Measurements from ENCODE around the gene MRM1.

Gene MRM1

DNA sequence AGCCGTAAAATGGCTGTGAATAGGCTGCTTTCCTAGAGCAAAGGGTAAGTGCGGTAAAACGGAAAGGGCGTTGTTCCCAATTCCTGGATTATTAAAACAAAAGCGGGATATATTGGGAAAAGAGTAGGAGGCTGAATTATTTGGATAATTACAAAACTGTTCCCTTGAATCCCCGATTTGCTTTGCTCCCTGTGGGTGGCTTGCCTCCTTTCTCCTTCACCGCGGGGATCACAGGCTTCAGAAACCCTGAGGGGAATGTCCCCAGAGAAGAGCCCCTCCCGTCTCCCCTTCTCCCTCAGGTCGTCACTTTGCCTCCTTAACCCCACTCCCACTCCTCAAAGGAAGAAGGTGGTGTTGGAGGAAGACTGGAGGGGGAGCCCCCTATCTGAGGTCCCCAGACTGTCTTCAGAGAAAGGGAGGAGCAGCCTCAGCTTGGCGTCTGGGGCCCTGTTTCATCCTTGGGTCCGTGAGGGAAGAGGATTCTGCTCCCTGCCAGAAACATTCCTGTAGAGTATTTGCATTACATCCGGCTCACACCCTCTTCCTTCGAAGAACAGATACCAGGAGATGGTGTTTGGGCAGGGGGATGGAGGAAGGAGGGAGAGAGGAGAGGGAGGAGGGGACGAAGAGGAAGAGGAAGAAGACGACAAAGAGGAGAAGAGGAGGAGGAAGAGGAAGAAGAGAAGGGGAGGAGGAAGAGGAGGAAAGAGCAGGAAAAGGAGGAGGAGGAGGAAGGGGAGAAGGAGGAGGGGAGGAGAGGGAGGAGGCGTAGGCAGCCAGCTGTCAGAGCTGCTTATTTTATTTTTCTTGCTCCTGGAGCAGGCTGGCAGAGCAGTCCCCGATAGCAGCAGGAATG lies 31.8 kb downstream of the MRM1 start:
- no peak for DNase-seq

DNA sequence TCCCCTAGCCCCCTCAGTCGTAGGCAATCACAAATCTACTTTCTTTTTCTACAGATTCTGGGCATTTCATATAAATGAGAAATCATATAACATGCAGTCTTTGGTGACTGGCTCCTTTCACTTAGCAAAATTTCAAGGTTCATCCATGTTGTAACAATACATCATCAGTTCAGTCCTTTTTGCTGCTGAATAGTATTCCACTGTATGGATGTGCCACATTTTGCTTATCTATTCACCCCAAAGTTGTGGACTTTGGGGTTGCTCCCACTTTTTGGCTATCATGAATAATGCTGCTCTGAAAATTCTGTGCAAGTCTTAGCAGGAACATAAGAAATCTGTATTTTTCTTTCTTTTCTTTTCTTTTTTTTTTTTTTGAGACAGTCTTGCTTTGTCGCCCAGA lies 39.0 kb downstream of the MRM1 start:
- DNase-seq: no peak

DNA sequence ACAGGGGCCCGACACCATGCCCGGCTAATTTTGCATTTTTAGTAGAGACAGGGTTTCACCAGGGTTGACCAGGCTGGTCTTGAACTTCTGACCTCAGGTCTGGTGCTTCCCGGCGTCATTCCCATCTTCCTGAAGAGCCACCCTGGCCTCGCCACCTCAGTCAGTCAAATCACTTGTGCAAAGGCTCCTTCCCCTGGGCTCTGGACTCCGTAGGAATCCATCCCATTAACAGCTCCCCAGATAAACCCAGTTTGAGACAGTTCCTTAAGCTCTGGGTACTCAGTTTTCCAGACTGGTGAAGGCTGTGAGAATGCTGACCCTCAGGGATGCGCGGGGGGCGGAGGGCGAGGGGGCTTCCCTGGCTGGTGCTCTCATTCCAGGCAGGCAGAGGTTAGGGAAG lies 39.5 kb downstream of the MRM1 start:
- no peak for DNase-seq

DNA sequence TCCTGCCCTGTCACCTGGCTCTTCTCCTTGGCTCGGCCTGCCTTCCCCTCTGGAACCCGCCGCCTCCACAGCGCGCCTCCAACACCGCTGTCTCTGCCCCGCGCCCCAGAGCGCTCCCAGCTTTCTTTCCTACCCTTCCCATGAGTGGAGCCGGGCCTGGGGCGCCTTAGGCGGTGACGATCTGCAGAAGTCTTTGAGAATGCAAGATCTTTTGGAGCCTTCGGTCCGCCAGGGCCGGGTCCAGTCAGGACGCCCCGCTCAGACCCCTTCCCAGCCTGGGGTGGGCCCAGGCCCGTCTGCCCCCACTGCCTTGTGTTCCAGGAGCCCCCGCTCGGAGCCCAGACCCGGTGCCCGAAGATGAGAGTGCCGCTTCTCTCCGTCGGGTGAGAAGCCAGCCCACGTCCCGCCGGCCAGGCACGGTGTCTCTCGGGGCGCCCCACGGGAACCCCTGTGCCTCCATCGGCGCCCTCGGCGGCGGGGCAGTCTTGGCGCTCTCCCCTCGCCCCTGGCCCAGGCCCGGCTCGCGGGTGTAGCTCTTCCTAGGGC lies 40.0 kb downstream of the MRM1 start:
- no peak for DNase-seq

DNA sequence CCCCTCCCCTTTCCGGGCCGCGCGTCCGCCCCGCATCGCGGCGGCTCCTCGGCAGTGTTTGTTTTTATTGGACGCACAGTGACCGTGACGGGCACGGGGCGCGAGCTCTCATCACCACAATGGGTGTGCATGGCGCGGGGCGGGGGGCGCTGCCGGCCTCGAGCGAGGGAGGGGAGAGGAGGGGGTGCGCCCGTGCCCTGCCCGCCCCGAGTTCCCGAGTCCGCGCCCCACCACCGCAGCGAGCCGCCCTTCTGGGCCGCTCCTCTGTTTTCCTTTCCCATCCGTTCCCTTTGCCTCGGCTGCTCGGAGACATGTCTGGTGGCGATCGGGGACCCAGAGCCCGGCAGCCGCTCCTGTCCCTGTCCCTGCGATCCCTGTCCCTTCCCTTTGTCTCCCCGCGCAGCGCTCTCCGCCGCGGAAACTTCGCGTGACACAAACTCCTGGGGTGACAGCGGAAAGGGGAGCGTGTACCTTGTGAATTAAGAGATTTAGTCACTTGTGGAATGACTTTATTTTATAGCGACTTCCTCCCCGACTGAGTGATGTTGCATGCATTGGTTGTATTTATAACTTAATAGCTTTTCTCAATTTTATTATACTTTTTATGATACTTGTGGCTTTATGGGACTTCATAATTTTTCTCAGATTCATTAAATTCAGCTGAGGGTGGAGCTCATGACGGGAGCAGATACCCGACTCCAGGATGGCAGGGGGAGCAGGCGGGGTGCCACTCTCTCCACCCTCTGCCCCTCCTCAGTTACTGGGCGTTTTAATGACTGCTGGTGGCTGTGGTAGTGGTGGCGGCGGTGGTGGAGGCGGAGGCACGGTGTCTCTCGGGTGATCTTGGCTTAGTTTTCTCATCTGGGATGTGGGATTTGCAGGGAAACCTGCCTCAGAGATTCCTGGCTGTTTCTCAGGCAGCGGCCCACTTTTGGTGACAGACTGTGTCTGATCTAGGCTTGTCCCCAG lies 40.8 kb downstream of the MRM1 start:
- DNase-seq: peak in 3 of 4 experiments; percentile 7 to 21 (median 13)

DNA sequence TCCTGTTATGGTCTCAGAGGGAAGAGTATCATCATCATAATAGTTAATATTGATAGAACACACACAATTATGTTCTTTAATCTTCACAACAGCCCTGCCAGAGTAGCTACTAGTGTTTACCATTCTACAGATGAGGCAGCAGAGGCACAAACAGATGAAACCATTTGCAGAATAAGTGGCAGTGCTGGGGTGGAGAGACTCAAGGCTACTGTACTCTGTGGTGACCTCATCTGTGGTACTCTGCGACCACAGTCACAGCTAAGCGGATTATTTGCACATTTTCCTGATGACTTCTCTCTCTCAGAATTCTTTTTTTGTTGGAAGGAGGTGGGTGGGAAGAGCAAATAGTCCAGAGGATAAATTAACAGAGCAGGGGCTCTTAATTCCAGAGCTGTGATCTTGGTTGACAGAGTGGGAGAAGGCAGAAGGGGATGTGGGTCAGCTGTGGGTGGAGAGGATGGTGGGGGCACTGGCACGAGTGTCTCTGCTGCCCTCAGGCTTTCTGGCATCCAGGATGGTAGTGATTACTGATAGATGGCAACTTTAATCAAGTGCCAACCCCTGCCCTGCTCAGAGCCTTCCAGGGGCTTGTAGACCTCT lies 41.8 kb downstream of the MRM1 start:
- DNase-seq: peak in 1 of 4 experiments; percentile 13

DNA sequence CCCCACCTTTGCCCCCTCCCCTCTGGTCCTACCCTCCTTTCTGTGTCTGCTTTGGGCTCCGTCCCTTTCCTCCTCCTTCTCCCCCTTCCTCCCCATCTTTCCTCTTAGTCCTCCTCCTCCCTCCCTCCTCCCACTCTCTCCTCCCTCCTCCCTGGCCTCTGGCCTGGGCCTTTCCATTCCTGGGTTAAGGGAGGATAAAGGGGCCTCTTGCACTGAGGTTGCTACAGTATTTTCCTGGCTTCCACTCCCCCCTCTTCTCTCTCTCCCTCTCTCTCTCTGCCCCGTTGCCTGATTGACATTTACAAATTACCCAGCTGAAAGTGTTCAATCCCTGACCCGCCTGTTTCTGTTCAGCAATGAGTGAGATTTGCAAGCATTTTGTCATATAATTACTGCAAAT lies 44.0 kb downstream of the MRM1 start:
- DNase-seq: no peak

DNA sequence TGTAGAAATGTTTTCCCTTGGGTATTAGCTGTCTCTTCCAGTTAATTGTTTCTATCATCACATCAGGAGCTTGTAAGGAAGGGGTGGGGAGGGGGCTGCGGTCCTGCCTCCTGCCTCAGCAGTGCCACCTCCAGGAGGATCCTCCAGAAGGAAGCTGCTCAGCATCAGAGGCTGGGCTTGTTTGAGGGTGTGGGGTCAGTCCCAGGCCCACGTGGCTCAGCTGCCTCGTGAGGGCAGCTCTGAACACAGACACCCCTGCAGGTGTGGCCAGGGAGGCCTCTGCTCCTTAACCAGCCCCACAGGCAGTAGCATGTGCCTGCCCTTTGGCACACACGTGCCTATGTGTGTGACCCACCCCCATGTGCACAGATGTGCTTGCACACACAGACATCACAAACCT lies 46.3 kb downstream of the MRM1 start:
- no peak for DNase-seq

DNA sequence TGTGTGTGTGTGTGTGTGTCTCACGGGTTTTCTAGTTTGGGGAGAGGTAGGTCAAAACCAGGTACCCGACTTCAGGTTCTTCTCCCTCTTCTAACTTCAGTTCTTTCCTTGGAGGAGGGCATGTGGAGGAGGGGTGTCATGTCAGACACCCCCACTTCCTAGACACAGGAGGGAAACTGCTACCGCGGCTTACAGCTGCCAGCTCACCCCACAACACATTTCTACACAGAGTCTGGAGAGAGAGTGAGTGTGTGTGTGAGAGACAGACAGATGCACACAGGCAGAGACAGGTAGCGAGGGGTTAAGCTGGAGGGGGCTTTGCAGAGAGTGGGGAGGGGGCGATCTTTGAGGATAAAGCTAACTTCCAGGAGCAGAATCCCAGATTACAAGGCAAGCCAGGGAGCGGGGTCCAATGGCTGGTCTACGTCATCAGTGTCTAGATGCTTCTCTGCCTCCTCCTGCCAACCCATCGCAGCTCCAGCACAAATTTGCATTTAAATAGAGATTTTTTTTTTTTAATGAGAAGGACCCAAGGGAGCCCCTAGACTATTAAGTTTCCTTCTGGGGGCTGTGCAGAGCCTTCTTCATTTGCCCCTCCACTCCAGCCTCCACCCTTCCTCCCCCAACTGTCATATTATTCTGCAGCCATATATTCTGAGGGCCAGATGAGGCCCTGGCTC lies 48.9 kb downstream of the MRM1 start:
- no peak for DNase-seq

DNA sequence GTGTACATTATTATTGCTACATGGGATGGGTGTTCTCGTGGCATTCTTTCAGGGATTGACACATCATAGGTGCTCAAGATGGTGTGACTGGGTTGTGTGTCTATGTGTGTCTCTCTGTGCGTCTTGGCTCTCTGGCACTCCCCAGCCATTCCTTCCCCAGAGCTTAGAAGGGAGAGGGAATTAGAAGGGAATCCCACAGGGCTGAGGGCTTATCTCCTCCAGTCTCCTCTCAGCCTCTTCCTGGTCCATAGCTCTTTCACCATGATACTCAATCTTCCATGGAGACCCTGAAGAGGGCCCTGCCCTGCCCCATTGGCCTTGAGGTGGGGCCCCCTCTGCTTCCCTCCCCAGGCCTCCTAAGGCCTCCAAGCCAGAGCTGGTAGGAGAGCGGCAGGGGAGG lies 52.0 kb downstream of the MRM1 start:
- DNase-seq: no peak

DNA sequence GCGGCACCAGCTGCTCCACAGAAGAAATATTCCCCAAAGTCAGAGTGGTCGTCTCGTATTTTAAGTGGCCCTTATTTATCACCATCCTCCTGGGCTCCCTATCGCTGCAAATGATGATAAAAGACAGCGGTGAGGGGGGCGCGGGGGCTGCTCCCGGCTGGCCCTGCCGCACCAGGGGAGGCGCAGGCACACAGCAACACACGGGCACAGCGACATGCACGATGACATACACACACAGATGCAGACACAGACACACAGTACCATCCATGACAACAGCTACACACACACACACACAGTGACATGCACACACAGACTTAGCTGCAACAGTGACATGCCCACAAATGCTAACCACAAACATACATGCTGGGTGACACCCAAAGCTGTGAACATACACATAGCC lies 52.5 kb downstream of the MRM1 start:
- DNase-seq: no peak

DNA sequence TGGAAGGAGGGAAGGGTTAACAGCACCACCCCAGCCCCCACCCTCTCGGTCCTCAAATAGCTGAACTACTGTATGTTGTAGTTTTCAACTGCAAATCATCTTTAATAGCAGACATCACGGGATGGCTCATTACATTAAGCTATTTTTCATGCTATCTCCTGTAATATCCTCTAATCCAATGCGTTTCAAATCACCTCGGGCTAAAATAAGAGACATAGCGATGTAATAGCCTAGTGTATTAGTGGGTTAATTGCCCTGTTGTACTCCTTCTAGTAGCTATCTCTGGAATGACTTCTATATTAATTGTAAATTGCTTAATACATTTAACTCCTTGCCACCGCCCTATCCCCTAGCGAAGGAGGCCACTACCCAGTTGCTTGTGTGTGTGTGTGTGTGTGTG lies 54.3 kb downstream of the MRM1 start:
- no peak for DNase-seq

DNA sequence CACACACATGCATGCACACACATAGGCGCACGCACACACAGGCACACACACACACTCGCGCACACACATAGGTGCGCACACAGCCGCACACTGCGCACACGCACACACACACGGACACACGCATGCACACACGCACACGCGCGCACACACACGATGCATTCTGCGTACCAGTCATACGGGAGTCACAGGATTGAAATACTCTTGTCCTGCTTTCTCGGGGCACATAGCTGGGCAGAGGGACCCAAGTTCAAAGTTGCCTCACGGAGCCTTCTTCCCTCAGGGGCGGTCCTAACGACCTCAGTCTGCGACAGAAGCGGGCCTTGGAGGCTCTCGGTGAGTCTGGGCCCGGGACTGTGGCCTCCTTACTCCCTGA lies 56.0 kb downstream of the MRM1 start:
- peak in 2 of 4 experiments; percentile 6 to 25 for DNase-seq

DNA sequence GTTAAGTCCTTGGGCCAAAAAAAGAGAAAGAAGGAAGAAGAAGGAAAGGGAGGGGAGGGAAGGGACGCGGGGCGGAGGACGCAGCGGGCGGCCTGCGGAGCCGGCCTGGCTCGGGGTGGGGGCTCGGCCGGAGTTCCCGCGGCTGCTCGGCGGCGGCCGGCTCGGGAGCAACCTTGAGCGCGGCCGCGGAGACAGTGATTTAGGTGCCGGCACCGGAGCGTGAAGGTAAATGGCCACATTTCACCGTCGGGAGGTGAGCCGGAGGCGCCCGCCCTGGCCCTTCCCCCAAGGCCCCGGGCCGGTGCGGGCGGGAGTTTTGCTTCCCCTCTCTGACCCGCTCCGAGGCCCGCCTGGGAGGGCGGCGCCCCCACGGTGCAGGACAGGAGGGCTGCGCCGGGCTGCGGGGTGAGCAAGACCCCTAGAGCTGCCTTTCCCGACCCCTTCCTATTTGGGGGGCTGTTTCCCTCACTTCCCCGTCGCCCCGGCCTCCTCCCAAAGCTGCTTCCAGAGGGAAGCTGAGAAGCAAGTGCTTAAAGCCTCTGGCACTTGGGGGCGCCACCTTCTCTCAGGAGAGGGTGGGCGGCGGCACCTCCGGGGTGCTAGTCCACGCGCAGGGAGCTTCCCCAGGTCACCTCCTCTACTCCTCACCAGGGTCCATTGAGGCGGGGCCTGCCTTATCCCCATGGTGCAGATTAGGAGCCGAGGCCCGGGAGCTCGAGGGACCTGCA lies 56.5 kb downstream of the MRM1 start:
- DNase-seq: peak; percentile 10 to 47 (median 22)

Measured in suppressor macrophage (primary cell).